IMR-90 (cell line): ENCODE measurements around the gene HS3ST2. TPM values are rescaled to one million over a fixed set of nuclear protein-coding genes. Genes with fewer than 3 reads are reported as not detected.

Experiments
- ATAC-seq: fragments of 200-7000 bp; cut with Tn5 transposase; 2 replicates; pipeline ENCODE4 v1.9.1; 2020; ENCODE audit warnings: low read depth, mild to moderate bottlenecking, moderate library complexity
- BruUV-seq: library from RNA; stranded (reverse); fragments of 400-500 nt; replicated peaks from 2 replicates; lab custom pipeline; 2021; lab: Mats Ljungman, UMichigan
- CTCF ChIA-PET: fragments of 300-600 bp; formaldehyde crosslinking; extraction: SDS; loops from one replicate; lab custom pipeline; 2021; ENCODE audit warnings: antibody characterized with exemption; lab: Yijun Ruan, JAX
- POLR2A ChIA-PET: fragments of 300-600 bp; sonication (Branson Sonifier 250); formaldehyde crosslinking; loops from one replicate; lab custom pipeline; 2022; ENCODE audit warnings: antibody characterized with exemption; ENCODE audit not compliant: unreplicated experiment; lab: Charles Lee
- DNase-seq: peaks from one replicate; pipeline ENCODE4 v3.0.0; 2013
- H2AFZ ChIP-seq: replicated peaks from 2 replicates; pipeline ENCODE3; 2013; ENCODE audit warnings: low read length, mild to moderate bottlenecking; ENCODE audit not compliant: poor library complexity
- H2AK5ac ChIP-seq: 2 replicates; pipeline ENCODE4 v1.6.1; 2013; ENCODE audit warnings: low read depth, low read length, inconsistent platforms
- H2AK9ac ChIP-seq: replicated peaks from 2 replicates; pipeline ENCODE3; 2013; ENCODE audit warnings: mild to moderate bottlenecking, low read depth, low read length, moderate library complexity; ENCODE audit not compliant: poor library complexity
- H2BK120ac ChIP-seq: 2 replicates; pipeline ENCODE4 v1.6.1; 2013; ENCODE audit warnings: low read depth, low read length, inconsistent platforms
- H2BK15ac ChIP-seq: 3 replicates; pipeline ENCODE4 v1.6.1; 2013; ENCODE audit warnings: low read depth, low read length, inconsistent platforms
- H2BK20ac ChIP-seq: 2 replicates; pipeline ENCODE4 v1.6.1; 2013; ENCODE audit warnings: low read depth, mild to moderate bottlenecking, inconsistent platforms, low read length, moderate library complexity
- H2BK5ac ChIP-seq: 2 replicates; pipeline ENCODE4 v1.6.1; 2013; ENCODE audit warnings: mild to moderate bottlenecking, low read depth, low read length, inconsistent platforms; ENCODE audit not compliant: poor library complexity, severe bottlenecking
- H3K14ac ChIP-seq: replicated peaks from 2 replicates; pipeline ENCODE4 v1.6.1; 2013; ENCODE audit warnings: low read depth, low read length, inconsistent platforms
- H3K18ac ChIP-seq: 2 replicates; pipeline ENCODE4 v1.6.1; 2013; ENCODE audit warnings: low read depth, low read length, control low read depth
- H3K23ac ChIP-seq: 2 replicates; pipeline ENCODE4 v1.6.1; 2013; ENCODE audit warnings: low read depth, low read length, inconsistent platforms
- H3K27ac ChIP-seq: 2 replicates; pipeline ENCODE4 v1.5.1; 2013; ENCODE audit warnings: mild to moderate bottlenecking, control low read depth, low read length; ENCODE audit not compliant: insufficient read depth
- H3K27me3 ChIP-seq: 2 replicates; pipeline ENCODE4 v1.6.1; 2013; ENCODE audit warnings: low read length; ENCODE audit not compliant: control insufficient read depth, insufficient read depth
- H3K36me3 ChIP-seq: 2 replicates; pipeline ENCODE4 v1.6.1; 2013; ENCODE audit warnings: low read length, mixed read lengths; ENCODE audit not compliant: control insufficient read depth, insufficient read depth
- H3K4ac ChIP-seq: 2 replicates; pipeline ENCODE4 v1.6.1; 2013; ENCODE audit warnings: low read depth, low read length, inconsistent platforms
- H3K4me1 ChIP-seq: 2 replicates; pipeline ENCODE4 v1.6.1; 2013; ENCODE audit warnings: low read length, mixed read lengths; ENCODE audit not compliant: control insufficient read depth, insufficient read depth
- H3K4me2 ChIP-seq: 2 replicates; pipeline ENCODE4 v1.6.1; 2013; ENCODE audit warnings: low read depth, mild to moderate bottlenecking, control low read depth, low read length, moderate library complexity
- H3K4me3 ChIP-seq: 2 replicates; pipeline ENCODE4 v1.5.1; 2013; ENCODE audit warnings: low read depth, mild to moderate bottlenecking, control low read depth, low read length, moderate library complexity; ENCODE audit not compliant: insufficient read depth
- H3K56ac ChIP-seq: 2 replicates; pipeline ENCODE4 v1.6.1; 2013; ENCODE audit warnings: low read length, inconsistent platforms; ENCODE audit not compliant: insufficient read depth; ENCODE audit errors: extremely low read depth
- H3K79me1 ChIP-seq, 2 experiments: 2 replicates each; pipeline ENCODE4 v1.6.1; 2013; ENCODE audit warnings: low read length in 2 of 2, inconsistent platforms in 1 of 2, low read depth in 1 of 2
- H3K9ac ChIP-seq: 2 replicates; pipeline ENCODE4 v1.6.1; 2013; ENCODE audit warnings: low read depth, low read length, control low read depth
- H3K9me1 ChIP-seq: 2 replicates; pipeline ENCODE4 v1.6.1; 2013; ENCODE audit warnings: low read length, inconsistent platforms; ENCODE audit not compliant: insufficient read depth
- H3K9me3 ChIP-seq: 2 replicates; pipeline ENCODE4 v1.6.1; 2013; ENCODE audit warnings: low read length; ENCODE audit not compliant: control insufficient read depth, insufficient read depth
- H4K20me1 ChIP-seq: 2 replicates; pipeline ENCODE4 v1.6.1; 2013; ENCODE audit warnings: low read length, inconsistent platforms; ENCODE audit not compliant: insufficient read depth
- H4K5ac ChIP-seq: 2 replicates; pipeline ENCODE4 v1.6.1; 2013; ENCODE audit warnings: mild to moderate bottlenecking, low read depth, low read length, control low read depth
- H4K8ac ChIP-seq, 2 experiments: 2 replicates each; pipeline ENCODE4 v1.6.1; 2013; ENCODE audit warnings: low read depth in 2 of 2, low read length in 2 of 2, control low read depth in 1 of 2, inconsistent platforms in 1 of 2
- H4K91ac ChIP-seq: 2 replicates; pipeline ENCODE4 v1.6.1; 2013; ENCODE audit warnings: low read depth, low read length, inconsistent platforms; ENCODE audit not compliant: insufficient read depth
- BHLHE40 ChIP-seq: fragments of 150-350 bp; IDR thresholded peaks from 2 replicates; pipeline ENCODE4 v1.6.1; 2016; ENCODE audit warnings: mild to moderate bottlenecking, low read depth, low read length
- CEBPB ChIP-seq: IDR thresholded peaks from 2 replicates; pipeline ENCODE4 v1.6.1; 2012; ENCODE audit warnings: low read depth, low read length, improper control_type of control experiment
- CHD1 ChIP-seq: IDR thresholded peaks from 2 replicates; pipeline ENCODE4 v1.6.1; 2012; ENCODE audit warnings: low read depth, low read length, improper control_type of control experiment
- CTCF ChIP-seq: conservative IDR thresholded peaks from 2 replicates; pipeline ENCODE4 v1.5.1; 2012; ENCODE audit warnings: mild to moderate bottlenecking, low read depth, low read length, improper control_type of control experiment
- ELK1 ChIP-seq: fragments of 150-350 bp; IDR thresholded peaks from 2 replicates; pipeline ENCODE4 v1.6.1; 2016; ENCODE audit warnings: low read depth, mild to moderate bottlenecking, low read length, moderate library complexity, borderline replicate concordance
- FOS ChIP-seq: fragments of 150-350 bp; IDR thresholded peaks from 2 replicates; pipeline ENCODE4 v1.6.1; 2016; ENCODE audit warnings: low read depth, low read length
- MAFK ChIP-seq: IDR thresholded peaks from 2 replicates; pipeline ENCODE4 v1.6.1; 2012; ENCODE audit warnings: low read depth, low read length, improper control_type of control experiment
- MAZ ChIP-seq: IDR thresholded peaks from 2 replicates; pipeline ENCODE4 v1.6.1; 2012; ENCODE audit warnings: low read depth, mild to moderate bottlenecking, low read length, improper control_type of control experiment, moderate library complexity, borderline replicate concordance
- MXI1 ChIP-seq: IDR thresholded peaks from 2 replicates; pipeline ENCODE4 v1.6.1; 2012; ENCODE audit warnings: low read depth, mild to moderate bottlenecking, low read length, moderate library complexity, borderline replicate concordance
- NFE2L2 ChIP-seq: fragments of 150-350 bp; IDR thresholded peaks from 2 replicates; pipeline ENCODE4 v1.6.1; 2016; ENCODE audit warnings: low read depth, mild to moderate bottlenecking, low read length
- POLR2A ChIP-seq: IDR thresholded peaks from 2 replicates; pipeline ENCODE4 v1.6.1; 2012; ENCODE audit warnings: mild to moderate bottlenecking, low read depth, low read length
- RAD21 ChIP-seq: IDR thresholded peaks from 2 replicates; pipeline ENCODE4 v1.6.1; 2012; ENCODE audit warnings: low read length, improper control_type of control experiment
- RCOR1 ChIP-seq: IDR thresholded peaks from 2 replicates; pipeline ENCODE4 v1.6.1; 2012; ENCODE audit warnings: mild to moderate bottlenecking, low read length, improper control_type of control experiment; ENCODE audit not compliant: insufficient replicate concordance
- RFX5 ChIP-seq: IDR thresholded peaks from 2 replicates; pipeline ENCODE4 v1.8.0; 2012; ENCODE audit warnings: low read depth, mild to moderate bottlenecking, low read length, moderate library complexity
- SMC3 ChIP-seq: fragments of 150-350 bp; IDR thresholded peaks from 2 replicates; pipeline ENCODE4 v1.6.1; 2016; ENCODE audit warnings: low read depth, mild to moderate bottlenecking, antibody characterized with exemption, low read length, moderate library complexity
- USF2 ChIP-seq: fragments of 150-350 bp; IDR thresholded peaks from 2 replicates; pipeline ENCODE4 v1.6.1; 2017; ENCODE audit warnings: mild to moderate bottlenecking, antibody characterized with exemption, low read length, low read depth
- WGBS, 2 experiments: methylation state at CpG; one replicate each; pipeline versions ENCODE4 v1.1.5 to v1.1.7; 2013; ENCODE audit warnings: missing lambda C conversion rate in 2 of 2; ENCODE audit not compliant: insufficient read length in 1 of 2; ENCODE audit errors: extremely low coverage in 2 of 2; 5-methylcytosine and 5-hydroxymethylcytosine counted together
- dilution Hi-C: fragments of 300-500 bp; cut with HindIII; formaldehyde crosslinking; loops from one replicate; pipeline ENCODE4 v1.14.3; 2018; ENCODE audit warnings: low sequenced_read_pairs; ENCODE audit not compliant: unreplicated experiment
- in situ Hi-C: fragments of 300-500 bp; cut with MboI; formaldehyde crosslinking; loops from 3 replicates; pipeline ENCODE4 v1.14.3; 2019; ENCODE audit warnings: low sequenced_read_pairs, inconsistent platforms, mixed read lengths
- intact Hi-C: fragments of 100-400 bp; cut with micrococcal nuclease; formaldehyde crosslinking; loops from 2 replicates; pipeline ENCODE4 v1.10.0; 2022
- polyA plus RNA-seq, 3 experiments: library from polyadenylated mRNA; depleted of rRNA; stranded (reverse); fragments of >200 nt; gene quantifications; 2 replicates each; pipeline ENCODE4 v1.2.3, GENCODE V29; 2012; ENCODE audit warnings: low replicate concordance in 1 of 3
- total RNA-seq: library from RNA; depleted of rRNA; stranded (reverse); fragments of >200 nt; gene quantifications from 2 replicates; pipeline ENCODE4 v1.2.3, GENCODE V29; 2012

Gene HS3ST2
- total and polyA plus RNA-seq, 2 of the 4 experiments (the other 2 are of a cell fraction): not detected

- CTCF ChIA-PET: no interaction called here
- in situ Hi-C loops: no loop called here
Measured at GRCh38 chr16:22923491-22923890, 109.5 kb downstream of the HS3ST2 start.

More at GRCh38 chr16:22923491-22923890, 109.5 kb downstream of the HS3ST2 start:
- Histone ChIP-seq H2AFZ (no peak overlapping the region), H3K79me1 (no peaks in the 10 kb centered on the region), H3K27me3 (no peaks in the 10 kb centered on the region), H2BK120ac (no peak overlapping the region), H3K56ac (no peak overlapping the region), H2BK5ac (no peak overlapping the region), H2BK20ac (no peak overlapping the region), H3K18ac (no peak overlapping the region), H3K23ac (no peak overlapping the region), H2AK5ac (no peak overlapping the region), H3K9ac (no peak overlapping the region), H3K9me1 (no peaks in the 10 kb centered on the region), H3K4ac (no peak overlapping the region), H3K4me1 (no peaks in the 10 kb centered on the region), H4K20me1 (no peaks in the 10 kb centered on the region), H3K4me2 (no peak overlapping the region), H2AK9ac (no peak overlapping the region), H2BK15ac (no peak overlapping the region), H3K36me3 (no peaks in the 10 kb centered on the region), H3K9me3 (no peaks in the 10 kb centered on the region), H4K5ac (no peak overlapping the region), H3K4me3 (no peak overlapping the region), H4K8ac (no peak overlapping the region), H3K14ac (no peak overlapping the region), H3K27ac (no peak overlapping the region), H4K91ac (no peak overlapping the region)
- TF ChIP-seq ELK1 (no peak), MXI1 (no peak), FOS (no peak), CTCF (no peak), RCOR1 (no peak), POLR2A (no peak), BHLHE40 (no peak), NFE2L2 (no peak), CHD1 (no peak), RAD21 (no peak), USF2 (no peak), CEBPB (no peak), RFX5 (no peak), SMC3 (no peak), MAZ (no peak), MAFK (no peak)
- no peak for ATAC-seq
- POLR2A ChIA-PET: no interaction called here
- DNase-seq: no peak
- dilution Hi-C loops: no loop called here
- no TSS peak for BruUV-seq
- no CpG with 5 or more reads among the region's 3 CpGs for WGBS, 2 experiments
- intact Hi-C loops: no loop called here
